ENCODE data around the gene LRRC73. TPM values are rescaled to one million over a fixed set of nuclear protein-coding genes. Genes with fewer than 3 reads are reported as not detected.

Gene LRRC73
- total and polyA plus RNA-seq, 9 of the 15 experiments (the other 6 are each of a cell fraction or from before 2014, with no cell fraction given), result 0.07 to 0.55 (median 0.16) TPM; not detected in 3

- POLR2A ChIA-PET, result interaction anchor here (0.6 to 1.6 kb wide), 5 partner anchors 19 to 536 kb away, joined by 3 to 7 read pairs (median 3); no protein-coding TSS in a partner anchor
- no peak overlapping the region for H3K4me3 ChIP-seq
- no peak overlapping the region for H3K4me2 ChIP-seq (ENCODE audit: insufficient read depth, low read length)
- BruUV-seq (replicated peaks), result no TSS peak
- in situ Hi-C loops (cut with MboI) (no loop called here), intact Hi-C loops (cut with micrococcal nuclease) (no loop called here)
- DNase-seq (ENCODE audit: extremely low read depth in 1 of 4, low spot score in 3 of 4) (no peak), ATAC-seq (no peak), FAIRE-seq (no peak)
- H3K9me3 ChIP-seq (replicated peaks; ENCODE audit: control insufficient read depth, insufficient read depth, low read depth, low read length), result no peaks in the 10 kb centered on the region
- 0 out of 3 replicates have a peak, but pooled peaks cover 4% of the 10 kb centered on the region for H3K36me3 ChIP-seq (ENCODE audit: control insufficient read depth, insufficient read depth, low read length)
- no peaks in the 10 kb centered on the region for H4K20me1 ChIP-seq (replicated peaks; ENCODE audit: control insufficient read depth, insufficient read depth, low read length)
- H3K79me2 ChIP-seq (ENCODE audit: control insufficient read depth, insufficient read depth, low read length), result peaks cover 13% of the 10 kb centered on the region
- H3K27ac ChIP-seq (ENCODE audit: extremely low read depth, low read depth, low read length), result no peak overlapping the region
- no peaks in the 10 kb centered on the region for H3K27me3 ChIP-seq (ENCODE audit: control insufficient read depth in 2 of 2, insufficient read depth in 2 of 2, low read length in 2 of 2)
- CTCF ChIA-PET (ENCODE audit: low intra/inter-chr PET ratio), result no interaction called here
- H3K4me1 ChIP-seq (replicated peaks in 1 of 2; ENCODE audit: control insufficient read depth in 2 of 2, insufficient read depth in 2 of 2, low read length in 2 of 2), result peaks cover 0 to 6% of the 10 kb centered on the region in 2 experiments; a peak in 2 of 5 replicates
- 32% methylated on average over 6 of the region's 6 CpGs for WGBS (ENCODE audit: insufficient coverage, low coverage, missing lambda C conversion rate)
- peak overlapping the region; percentile 17; the same call in 1 of the 2 replicates for H2AFZ ChIP-seq (ENCODE audit: low read depth, low read length)
- H3K9me1 ChIP-seq (ENCODE audit: control insufficient read depth, insufficient read depth, low read length), result no peaks in the 10 kb centered on the region
- H3K9ac ChIP-seq (ENCODE audit: insufficient read depth in 1 of 2, low read depth in 2 of 2, low read length in 2 of 2), result peak overlapping the region in 1 of 2 experiments; percentile 65; a peak in 1 of 4 replicates
- TF ChIP-seq MEIS2 (IDR thresholded peaks at IDR 0.05; ENCODE audit: partially characterized antibody) (no peak), ZNF785 (CRISPR knock-in tag; IDR thresholded peaks at IDR 0.05) (no peak), TCFL5 (CRISPR knock-in tag; conservative IDR thresholded peaks at IDR 0.05) (no peak), DIDO1 (tag; IDR thresholded peaks at IDR 0.05; ENCODE audit: low read depth) (no peak), HBP1 (CRISPR knock-in tag; IDR thresholded peaks at IDR 0.05) (no peak), E2F6 (IDR thresholded peaks at IDR 0.05; ENCODE audit: borderline replicate concordance in 1 of 2, extremely low read depth in 1 of 2, insufficient read depth in 1 of 2, insufficient read length in 1 of 2, low read depth in 1 of 2, low read length in 1 of 2, poor library complexity in 1 of 2, severe bottlenecking in 1 of 2) (no peak), CXXC5 (CRISPR knock-in tag; IDR thresholded peaks at IDR 0.05) (no peak), KDM5B (IDR thresholded peaks at IDR 0.05; ENCODE audit: insufficient replicate concordance, low read depth, low read length) (no peak), TRIM25 (IDR thresholded peaks at IDR 0.05; ENCODE audit: borderline replicate concordance) (no peak), BCL6 (CRISPR knock-in tag; IDR thresholded peaks at IDR 0.05) (no peak), NFXL1 (CRISPR knock-in tag; IDR thresholded peaks at IDR 0.05) (no peak), ZNF354B (CRISPR knock-in tag; IDR thresholded peaks at IDR 0.05) (no peak), PBX2 (CRISPR knock-in tag; IDR thresholded peaks at IDR 0.05; ENCODE audit: low read depth) (no peak), PBX2 (tag; conservative IDR thresholded peaks at IDR 0.05; ENCODE audit: low read depth) (no peak), CTBP1 (IDR thresholded peaks at IDR 0.05; ENCODE audit: borderline replicate concordance) (no peak), BCOR (IDR thresholded peaks at IDR 0.05) (no peak), MED1 (CRISPR knock-in tag; IDR thresholded peaks at IDR 0.05; ENCODE audit: borderline replicate concordance) (no peak)
These were observed 34.6 kb downstream of the LRRC73 start for GRCh38 chr6:43475516-43475915.

Measured in K562 (cell line).